ENCODE results near the gene NXNL1.

The NXNL1 gene

GRCh38 chr19:17455308-17456123, 5.2 kb downstream of the NXNL1 start:
- DNase-seq: no peak

GRCh38 chr19:17454576-17455071, 6.1 kb downstream of the NXNL1 start:
- no peak for DNase-seq

GRCh38 chr19:17451820-17452219, 8.9 kb downstream of the NXNL1 start:
- DNase-seq: no peak

- peak; percentile 62 for DNase-seq
These were observed 10.3 kb downstream of the NXNL1 start for GRCh38 chr19:17450264-17451075.

- peak; percentile 78 for DNase-seq
These were observed 12.4 kb downstream of the NXNL1 start, which contains the start of gene TMEM221 for GRCh38 chr19:17448131-17448967. Gene TMEM221, minus strand, starts transcription at chr19:17448668. Its CDS starts 206 bp downstream, at chr19:17448462.

GRCh38 chr19:17447704-17448130, 13.0 kb downstream of the NXNL1 start:
- DNase-seq: no peak

GRCh38 chr19:17445526-17446165, 15.1 kb downstream of the NXNL1 start:
- DNase-seq: no peak

GRCh38 chr19:17441241-17442021, 19.3 kb downstream of the NXNL1 start:
- peak; percentile 71 for DNase-seq

- DNase-seq: no peak
These were observed 23.9 kb downstream of the NXNL1 start for GRCh38 chr19:17436874-17437267.

GRCh38 chr19:17436094-17436873, 24.4 kb downstream of the NXNL1 start:
- DNase-seq: no peak

GRCh38 chr19:17435218-17435617, 25.5 kb downstream of the NXNL1 start:
- no peak for DNase-seq

GRCh38 chr19:17431417-17431816, 29.3 kb downstream of the NXNL1 start:
- DNase-seq: no peak

GRCh38 chr19:17429641-17430113, 31.0 kb downstream of the NXNL1 start:
- no peak for DNase-seq

GRCh38 chr19:17424743-17425365, 35.9 kb downstream of the NXNL1 start:
- DNase-seq: peak; percentile 68

- DNase-seq: no peak
These were observed 37.1 kb downstream of the NXNL1 start for GRCh38 chr19:17423429-17424208.

GRCh38 chr19:17421942-17422341, 38.8 kb downstream of the NXNL1 start:
- no peak for DNase-seq

- peak; percentile 74 for DNase-seq
These were observed 40.2 kb downstream of the NXNL1 start for GRCh38 chr19:17420475-17420924.

GRCh38 chr19:17419621-17420474, 40.9 kb downstream of the NXNL1 start, which contains the start of gene MVB12A:
Gene MVB12A, plus strand, starts transcription at chr19:17420047. Its CDS starts 89 bp downstream, at chr19:17420136.
- peak; percentile 95 for DNase-seq
